GM18951 (cell line): ENCODE results near the gene SLC35F1.

Source experiments
- POLR2A ChIP-seq: IDR thresholded peaks from 4 replicates; pipeline ENCODE4 v1.6.1; 2011; ENCODE audit warnings: mild to moderate bottlenecking; ENCODE audit not compliant: insufficient read length, insufficient read depth; ENCODE audit errors: extremely low read depth
- in situ Hi-C: fragments of 300-500 bp; cut with MboI; formaldehyde crosslinking; loops from one replicate; pipeline ENCODE4 v1.12.0; 2022; ENCODE audit warnings: low sequenced_read_pairs, mixed read lengths, inconsistent platforms; ENCODE audit not compliant: unreplicated experiment

The SLC35F1 gene

GRCh38 chr6:118263921-118264486, 356.9 kb downstream of the SLC35F1 start:
- in situ Hi-C loops: loop anchor here (25.0 kb wide), 1 partner anchor 427 kb away; no protein-coding TSS in a partner anchor
- no peak for TF ChIP-seq POLR2A

GRCh38 chr6:118269659-118270058, 362.6 kb downstream of the SLC35F1 start:
- in situ Hi-C loops: loop anchor here (25.0 kb wide), 1 partner anchor 432 kb away; no protein-coding TSS in a partner anchor

GRCh38 chr6:118277631-118278030, 370.6 kb downstream of the SLC35F1 start:
- in situ Hi-C loops: loop anchor here (25.0 kb wide), 2 partner anchors 235 to 510 kb away; no protein-coding TSS in a partner anchor
- TF ChIP-seq POLR2A: no peak

More at GRCh38 chr6:118269659-118270058, 362.6 kb downstream of the SLC35F1 start:
- TF ChIP-seq POLR2A: no peak

- TF ChIP-seq POLR2A: no peak
- in situ Hi-C loops: loop anchor here (10.0 to 25.0 kb wide), 3 partner anchors 232 to 507 kb away; no protein-coding TSS in a partner anchor
These were observed 373.1 kb downstream of the SLC35F1 start for GRCh38 chr6:118280210-118280609.

GRCh38 chr6:118281291-118281690, 374.2 kb downstream of the SLC35F1 start:
- in situ Hi-C loops: loop anchor here (10.0 to 25.0 kb wide), 3 partner anchors 231 to 506 kb away; no protein-coding TSS in a partner anchor
- no peak for TF ChIP-seq POLR2A

GRCh38 chr6:118283766-118284165, 376.7 kb downstream of the SLC35F1 start:
- TF ChIP-seq POLR2A: no peak

GRCh38 chr6:118284736-118285360, 377.8 kb downstream of the SLC35F1 start:
- in situ Hi-C loops: loop anchor here (10.0 to 25.0 kb wide), 3 partner anchors 227 to 502 kb away; no protein-coding TSS in a partner anchor
- TF ChIP-seq POLR2A: no peak

More at GRCh38 chr6:118283766-118284165, 376.7 kb downstream of the SLC35F1 start:
- in situ Hi-C loops: loop anchor here (10.0 to 25.0 kb wide), 3 partner anchors 229 to 504 kb away; no protein-coding TSS in a partner anchor

- in situ Hi-C loops: loop anchor here (10.0 to 25.0 kb wide), 3 partner anchors 227 to 502 kb away; no protein-coding TSS in a partner anchor
These were observed 378.7 kb downstream of the SLC35F1 start for GRCh38 chr6:118285791-118286190.

GRCh38 chr6:118288355-118289124, 381.5 kb downstream of the SLC35F1 start:
- in situ Hi-C loops: loop anchor here (10.0 to 25.0 kb wide), 3 partner anchors 224 to 499 kb away; no protein-coding TSS in a partner anchor
- no peak for TF ChIP-seq POLR2A

More at GRCh38 chr6:118285791-118286190, 378.7 kb downstream of the SLC35F1 start:
- TF ChIP-seq POLR2A: no peak

- no peak for TF ChIP-seq POLR2A
- in situ Hi-C loops: loop anchor here (25.0 kb wide), 2 partner anchors 220 to 495 kb away; no protein-coding TSS in a partner anchor
These were observed 385.5 kb downstream of the SLC35F1 start for GRCh38 chr6:118292558-118292957.

GRCh38 chr6:118294906-118295305, 387.8 kb downstream of the SLC35F1 start:
- no peak for TF ChIP-seq POLR2A
- in situ Hi-C loops: loop anchor here (25.0 kb wide), 2 partner anchors 217 to 492 kb away; no protein-coding TSS in a partner anchor

GRCh38 chr6:118295336-118295735, 388.3 kb downstream of the SLC35F1 start:
- in situ Hi-C loops: loop anchor here (25.0 kb wide), 2 partner anchors 217 to 492 kb away; no protein-coding TSS in a partner anchor
- no peak for TF ChIP-seq POLR2A
